Stimulated activated CD4-positive, alpha-beta T cell treated with anti-CD3 and anti-CD28 coated beads, TNF-alpha, amount 100 ng/mL, for 1 hour (primary cell): ENCODE results near the gene PRR5L.

Experiments used
- DNase-seq, 3 donors: peaks; one replicate each; pipeline ENCODE4 v3.0.0-alpha.2; 2020; ENCODE audit warnings: low read depth in 3 of 3, low spot score in 1 of 3

PRR5L gene

DNA sequence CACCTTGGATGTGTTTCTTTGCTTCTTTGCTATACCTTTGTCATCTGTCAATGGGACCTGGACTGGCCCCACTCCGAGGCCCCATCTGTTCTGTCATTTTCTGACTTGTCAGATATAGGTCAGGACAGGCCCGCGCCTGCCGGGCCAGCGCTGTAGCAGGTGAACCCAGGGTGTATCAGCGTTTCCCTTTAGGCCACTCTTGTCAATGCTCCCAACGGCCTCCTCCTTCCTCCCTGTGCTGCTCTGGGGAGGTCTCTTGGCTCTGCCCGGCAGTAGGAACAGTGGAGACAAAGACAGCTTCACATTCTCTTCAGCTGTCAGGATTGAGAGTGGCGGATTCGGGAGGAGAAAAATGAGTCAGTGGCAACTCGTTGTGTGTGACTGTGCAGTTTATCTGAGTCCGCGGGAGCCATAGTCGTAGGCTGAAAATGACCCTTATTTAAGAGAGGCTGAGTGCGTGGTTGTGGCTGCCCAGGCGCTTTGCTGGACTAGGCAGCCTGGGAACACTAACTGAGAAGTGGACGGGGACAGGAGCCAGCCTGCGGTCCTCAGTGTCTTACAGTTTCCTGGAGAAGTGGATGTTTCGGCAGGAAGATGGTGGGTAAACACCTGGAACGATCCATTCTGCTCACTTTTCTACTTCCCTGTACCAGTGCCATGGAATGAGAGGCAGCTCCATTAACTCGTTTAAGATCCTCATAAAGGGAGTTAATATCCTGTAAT lies 102.3 kb downstream of the PRR5L start:
- DNase-seq, result no peak

- DNase-seq, result no peak
These were observed 103.1 kb downstream of the PRR5L start for GRCh38 chr11:36399236-36399635.

DNA sequence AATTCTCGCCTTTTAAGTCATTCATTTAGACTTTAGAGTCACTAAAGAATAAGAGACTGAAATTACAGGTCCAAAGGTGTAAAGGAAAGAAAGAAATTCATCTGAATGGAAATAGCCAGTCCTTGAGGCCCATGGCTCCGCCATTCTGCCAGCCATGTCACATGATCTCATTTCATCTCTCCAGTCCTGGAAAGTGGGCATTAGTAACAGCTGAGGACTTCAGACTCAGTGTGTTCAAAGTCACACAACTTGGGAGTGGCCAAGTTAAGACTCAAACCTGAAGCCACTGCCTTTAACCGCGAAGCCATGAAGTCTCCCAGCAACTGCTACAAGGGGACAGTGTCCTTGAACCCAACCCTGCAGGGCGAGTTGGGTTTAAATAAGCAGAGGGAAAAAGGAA lies 103.7 kb downstream of the PRR5L start:
- DNase-seq, result no peak

GRCh38 chr11:36400766-36401455 lies 104.8 kb downstream of the PRR5L start:
- DNase-seq, result no peak

- no peak for DNase-seq
These were observed 106.6 kb downstream of the PRR5L start for GRCh38 chr11:36402568-36403170.

GRCh38 chr11:36403661-36404060 lies 107.6 kb downstream of the PRR5L start:
- DNase-seq, result no peak

GRCh38 chr11:36404831-36405230 lies 108.7 kb downstream of the PRR5L start:
- DNase-seq, result no peak

DNA sequence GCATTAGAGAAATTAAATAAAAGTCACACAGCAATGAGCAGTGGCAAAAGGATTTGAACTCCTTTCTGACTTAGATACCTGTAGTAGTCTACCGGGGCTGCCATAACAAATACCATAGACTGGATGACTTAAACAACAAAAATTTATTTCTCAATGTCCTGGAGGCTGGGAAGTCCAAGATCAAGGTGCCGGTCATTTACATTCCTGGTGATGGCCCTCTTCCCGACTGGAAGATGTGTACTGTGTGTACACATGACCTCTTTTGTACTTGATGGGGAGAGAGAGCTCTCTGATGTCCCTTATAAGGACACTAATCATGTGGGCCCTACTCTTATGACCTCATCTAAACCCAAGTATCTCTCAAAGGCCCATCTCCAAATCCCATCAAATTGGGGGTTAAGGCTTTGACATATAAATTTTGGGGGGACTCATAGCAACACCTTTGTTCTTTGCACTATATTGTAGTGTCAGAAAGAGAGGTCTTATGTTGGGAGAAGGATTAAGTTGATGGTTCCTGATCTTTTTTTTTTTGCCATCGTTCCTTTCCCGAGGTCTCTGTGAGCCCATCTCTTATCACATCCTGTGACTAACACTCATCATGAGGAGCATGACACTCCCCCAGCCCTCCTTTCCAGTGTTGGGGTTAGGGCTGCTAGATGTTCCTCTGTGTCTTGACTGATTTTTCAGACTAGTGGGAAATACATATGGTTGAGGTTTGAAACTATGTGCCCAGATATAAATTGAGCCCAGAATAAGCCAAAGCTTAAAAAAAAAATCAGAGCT lies 109.7 kb downstream of the PRR5L start:
- no peak for DNase-seq

- no peak for DNase-seq
These were observed 111.3 kb downstream of the PRR5L start for GRCh38 chr11:36407356-36407755.

GRCh38 chr11:36408498-36409136 lies 112.5 kb downstream of the PRR5L start:
- no peak for DNase-seq

GRCh38 chr11:36409152-36409816 lies 113.2 kb downstream of the PRR5L start:
- DNase-seq, result no peak

DNA sequence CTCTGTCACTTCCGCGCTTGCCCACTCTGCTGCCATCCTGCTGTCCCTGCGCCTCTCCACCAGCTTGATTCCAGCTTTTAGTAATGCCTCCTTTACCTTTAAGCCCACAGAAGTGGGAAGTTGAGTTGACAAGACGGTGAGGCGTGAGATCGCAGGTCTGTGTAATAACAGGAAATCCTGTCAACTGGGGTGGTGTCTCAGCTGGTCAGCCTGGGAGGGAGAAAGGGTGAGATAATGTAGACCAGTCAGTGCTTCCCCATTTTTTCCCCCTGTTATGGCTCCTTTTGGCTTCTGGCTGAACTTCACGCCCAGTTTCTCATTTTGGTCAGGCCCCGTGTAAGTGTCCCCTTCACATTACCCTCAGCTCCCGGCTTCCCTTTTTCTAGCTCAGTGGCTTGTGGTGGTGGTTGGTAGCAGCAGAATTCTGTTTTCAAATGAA lies 115.1 kb downstream of the PRR5L start:
- DNase-seq, result no peak

DNA sequence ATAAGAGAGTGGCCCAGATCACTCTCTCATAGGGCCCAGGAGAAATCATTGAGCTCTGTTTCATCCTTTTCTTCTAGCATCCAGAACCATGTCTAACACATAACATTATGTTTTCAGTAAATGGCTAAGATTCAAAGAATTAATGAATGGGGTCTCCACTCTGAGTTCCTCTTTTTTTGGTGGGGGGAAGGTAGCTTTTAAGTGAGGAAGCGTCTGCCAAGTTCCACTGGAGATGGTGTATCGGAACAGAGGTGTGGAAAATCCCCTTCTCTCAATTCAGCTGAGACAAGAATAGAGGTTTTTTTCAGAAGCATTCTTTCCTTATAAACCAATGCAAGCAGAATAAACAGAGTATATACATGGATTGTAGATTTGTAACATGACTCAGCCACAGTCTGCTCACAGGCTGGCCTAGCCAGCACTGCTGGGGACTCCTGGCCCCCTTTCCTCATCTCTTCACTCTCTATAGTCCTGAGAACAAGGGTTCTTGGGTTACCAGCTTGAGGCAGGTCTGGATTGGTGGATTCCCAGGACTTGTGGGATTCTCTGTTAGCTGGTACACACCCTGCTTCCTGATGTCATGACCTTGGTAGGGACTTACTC lies 116.8 kb downstream of the PRR5L start:
- DNase-seq, result no peak

- DNase-seq, result no peak
These were observed 121.1 kb downstream of the PRR5L start for GRCh38 chr11:36417154-36417553.

GRCh38 chr11:36419791-36420424 lies 123.8 kb downstream of the PRR5L start:
- no peak for DNase-seq

- DNase-seq, result no peak
These were observed 125.6 kb downstream of the PRR5L start for GRCh38 chr11:36421546-36422155.

GRCh38 chr11:36425561-36426081 lies 129.5 kb downstream of the PRR5L start:
- DNase-seq, result no peak

GRCh38 chr11:36426226-36426848 lies 130.2 kb downstream of the PRR5L start:
- DNase-seq, result no peak

GRCh38 chr11:36427079-36427478 lies 131.0 kb downstream of the PRR5L start:
- DNase-seq, result no peak
